Stimulated activated naive CD8-positive, alpha-beta T cell treated with anti-CD3 and anti-CD28 coated beads, Interleukin-15, Interleukin-2, amounts not matched to agents 100 ng/mL and 50 ng/mL, for 24 hours (primary cell): Measurements from ENCODE around the gene HOXC13.

Source experiments
- H3K27ac Mint-ChIP-seq: one replicate; pipeline ENCODE4 v1.8.0; 2021; ENCODE audit warnings: mild to moderate bottlenecking, mixed read lengths
- H3K27me3 Mint-ChIP-seq: one replicate; pipeline ENCODE4 v1.8.0; 2021; ENCODE audit warnings: mixed read lengths
- H3K36me3 Mint-ChIP-seq: one replicate; pipeline ENCODE4 v1.8.0; 2021; ENCODE audit warnings: low read depth, mixed read lengths
- H3K4me1 Mint-ChIP-seq: one replicate; pipeline ENCODE4 v1.8.0; 2021; ENCODE audit warnings: low read depth, mixed read lengths
- H3K4me3 Mint-ChIP-seq: one replicate; pipeline ENCODE4 v1.8.0; 2021; ENCODE audit warnings: mild to moderate bottlenecking, mixed read lengths
- H3K9me3 Mint-ChIP-seq: one replicate; pipeline ENCODE4 v1.8.0; 2021; ENCODE audit warnings: mixed read lengths

Gene HOXC13

DNA sequence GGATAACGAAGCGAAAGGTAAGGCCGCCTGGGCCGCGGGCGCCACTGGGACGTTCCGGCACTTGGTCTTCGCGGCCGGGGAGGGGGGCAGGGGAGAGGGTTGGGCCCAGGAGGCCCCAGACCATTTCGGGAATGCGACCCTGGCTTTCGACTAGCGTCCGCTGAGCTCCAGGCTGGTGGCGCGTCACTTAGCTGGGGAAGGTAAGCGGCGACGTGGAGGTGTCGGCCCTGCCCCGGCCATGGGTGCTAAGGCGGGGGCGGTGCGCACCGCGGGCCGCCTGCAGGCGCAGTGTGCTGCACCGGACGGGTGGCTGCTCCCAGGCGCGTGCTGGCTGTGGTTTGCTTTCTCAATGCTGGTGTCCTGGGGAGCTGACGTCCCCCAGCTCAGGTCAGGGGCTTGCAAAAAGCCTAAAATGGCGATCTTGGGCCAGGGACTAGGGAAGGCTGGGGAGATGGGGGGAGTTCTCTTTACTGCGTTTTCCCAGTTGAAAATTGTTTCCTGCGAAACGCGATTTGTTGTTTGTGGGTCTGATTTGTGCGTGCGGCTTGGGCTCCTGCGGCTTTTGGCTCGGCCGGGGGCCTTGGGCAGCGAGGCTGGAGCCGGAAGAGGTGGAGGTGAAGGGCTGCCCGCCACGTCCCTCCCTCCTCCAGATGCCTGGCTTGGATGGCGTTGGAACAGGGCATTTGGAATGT is 47.5 kb downstream of the HOXC13 start:
- H3K4me3 Mint-ChIP-seq: no peak overlapping the region
- no peaks in the 10 kb centered on the region for H3K36me3 Mint-ChIP-seq
- H3K27ac Mint-ChIP-seq: no peak overlapping the region
- no peaks in the 10 kb centered on the region for H3K9me3 Mint-ChIP-seq
- H3K4me1 Mint-ChIP-seq: peaks cover 33% of the 10 kb centered on the region
- H3K27me3 Mint-ChIP-seq: peaks cover 95% of the 10 kb centered on the region

DNA sequence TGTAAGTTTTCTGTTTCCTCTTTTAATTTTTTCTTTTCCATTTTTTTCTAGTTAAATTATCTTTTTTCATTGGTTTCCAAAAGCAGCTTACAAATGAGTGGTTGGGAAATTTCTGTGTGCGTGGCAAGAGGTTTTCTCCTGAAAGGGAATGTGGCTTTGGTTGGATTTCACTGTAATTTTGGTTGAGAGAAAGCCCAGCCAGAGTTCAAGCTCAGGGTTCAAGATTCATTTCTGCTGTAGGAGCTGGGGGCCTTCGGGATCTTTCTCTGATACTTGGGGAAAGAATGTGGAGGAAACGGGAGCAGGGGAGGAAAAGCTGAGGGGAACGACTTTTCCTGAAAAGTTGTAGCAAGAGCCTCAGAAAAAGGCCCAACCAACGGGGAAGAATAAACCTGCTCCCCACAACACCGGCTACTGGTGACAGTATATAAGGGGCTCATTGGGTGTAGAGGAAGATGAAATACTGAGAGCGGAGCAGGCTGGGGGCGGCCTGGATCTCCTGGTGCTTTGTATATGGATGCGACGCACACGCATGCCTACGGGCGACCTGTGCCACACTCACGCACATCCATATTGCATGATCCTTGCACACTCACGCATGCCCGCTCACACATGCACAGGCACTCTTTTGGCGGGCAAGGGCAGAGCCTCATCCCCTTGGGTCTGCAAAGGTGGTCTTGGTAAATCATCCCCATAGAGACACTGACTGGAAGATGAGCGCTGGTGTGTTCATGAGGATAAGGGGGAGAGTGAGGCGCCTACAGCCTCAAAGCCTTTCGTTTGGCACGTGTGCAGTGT is 48.3 kb downstream of the HOXC13 start:
- H3K9me3 Mint-ChIP-seq: no peaks in the 10 kb centered on the region
- peaks cover 95% of the 10 kb centered on the region for H3K27me3 Mint-ChIP-seq
- H3K4me3 Mint-ChIP-seq: no peak overlapping the region
- H3K27ac Mint-ChIP-seq: no peak overlapping the region
- H3K36me3 Mint-ChIP-seq: no peaks in the 10 kb centered on the region
- peaks cover 33% of the 10 kb centered on the region for H3K4me1 Mint-ChIP-seq

GRCh38 chr12:53987787-53988230 is 49.2 kb downstream of the HOXC13 start:
- Mint-ChIP-seq H3K27ac (no peak overlapping the region), H3K27me3 (peaks cover 93% of the 10 kb centered on the region), H3K9me3 (no peaks in the 10 kb centered on the region), H3K36me3 (no peaks in the 10 kb centered on the region), H3K4me3 (no peak overlapping the region), H3K4me1 (peaks cover 33% of the 10 kb centered on the region)

DNA sequence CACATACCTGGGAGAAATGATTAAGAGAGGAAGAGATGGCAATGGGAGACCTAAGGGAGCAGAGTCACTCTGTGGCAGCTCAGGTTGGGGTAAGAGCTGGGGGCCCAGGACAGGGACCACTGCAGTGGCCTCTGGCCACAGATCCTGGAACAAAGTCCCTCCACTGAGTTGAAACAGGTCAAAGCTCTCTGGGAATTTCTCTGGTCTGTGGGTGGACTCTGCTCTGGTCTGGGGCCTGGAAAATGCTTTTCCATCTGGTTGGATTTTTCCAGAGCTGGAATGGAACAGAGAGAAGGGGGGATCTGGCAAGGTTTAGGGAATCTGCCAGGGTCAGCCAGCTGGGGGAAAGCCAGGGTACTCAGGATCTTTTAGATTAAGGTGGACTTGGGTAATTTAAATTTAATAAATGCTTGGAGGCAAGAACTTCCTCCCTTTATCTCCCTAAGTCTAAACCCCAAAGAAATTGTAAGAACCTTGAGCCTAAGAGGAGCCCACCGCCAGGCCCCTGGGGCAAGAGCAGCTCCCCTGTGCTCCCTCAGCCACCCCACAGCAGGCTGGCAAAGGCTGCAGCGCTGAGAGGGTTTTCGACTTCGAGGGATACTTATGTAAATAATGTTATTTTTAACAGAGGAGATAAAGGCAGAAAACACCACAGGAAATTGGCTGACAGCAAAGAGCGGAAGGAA is 50.1 kb downstream of the HOXC13 start:
- Mint-ChIP-seq H3K9me3 (no peaks in the 10 kb centered on the region), H3K4me3 (no peak overlapping the region), H3K36me3 (no peaks in the 10 kb centered on the region), H3K27me3 (peaks cover 93% of the 10 kb centered on the region), H3K27ac (no peak overlapping the region), H3K4me1 (peaks cover 33% of the 10 kb centered on the region)

- H3K36me3 Mint-ChIP-seq: no peaks in the 10 kb centered on the region
- H3K4me1 Mint-ChIP-seq: peaks cover 38% of the 10 kb centered on the region
- H3K9me3 Mint-ChIP-seq: no peaks in the 10 kb centered on the region
- H3K27me3 Mint-ChIP-seq: peaks cover 96% of the 10 kb centered on the region
- H3K27ac Mint-ChIP-seq: no peak overlapping the region
- H3K4me3 Mint-ChIP-seq: no peak overlapping the region
Observed at GRCh38 chr12:53989227-53990113, 50.8 kb downstream of the HOXC13 start.

GRCh38 chr12:53990311-53991076 is 51.9 kb downstream of the HOXC13 start:
- Mint-ChIP-seq H3K36me3 (no peaks in the 10 kb centered on the region), H3K27ac (no peak overlapping the region), H3K4me1 (peaks cover 38% of the 10 kb centered on the region), H3K4me3 (no peak overlapping the region), H3K27me3 (peaks cover 96% of the 10 kb centered on the region), H3K9me3 (no peaks in the 10 kb centered on the region)

DNA sequence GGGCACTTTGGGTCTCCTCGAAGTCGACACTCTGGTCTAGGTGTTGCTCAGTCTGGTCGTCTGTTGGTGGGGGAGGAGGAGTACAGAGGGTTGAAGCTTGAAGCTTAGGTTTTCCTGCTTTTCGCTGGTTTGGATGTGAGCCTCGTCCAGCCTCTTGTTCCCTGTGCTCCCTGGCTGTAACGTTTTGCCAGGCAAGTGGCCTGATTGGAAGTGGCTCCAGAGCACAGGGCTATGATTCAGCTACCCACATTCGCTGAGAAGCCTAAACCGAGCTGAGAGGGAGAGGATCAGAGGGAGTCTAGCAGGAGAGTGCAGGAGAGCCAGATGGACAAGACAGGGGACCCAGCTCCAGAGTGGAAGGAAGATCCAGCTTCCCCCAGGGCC is 52.4 kb downstream of the HOXC13 start:
- Mint-ChIP-seq H3K9me3 (no peaks in the 10 kb centered on the region), H3K4me3 (no peak overlapping the region), H3K27ac (no peak overlapping the region), H3K36me3 (no peaks in the 10 kb centered on the region), H3K27me3 (peaks cover 98% of the 10 kb centered on the region), H3K4me1 (peaks cover 42% of the 10 kb centered on the region)

GRCh38 chr12:53992377-53992889 is 53.8 kb downstream of the HOXC13 start:
- no peak overlapping the region for H3K4me3 Mint-ChIP-seq
- H3K27me3 Mint-ChIP-seq: peaks cover 95% of the 10 kb centered on the region
- H3K36me3 Mint-ChIP-seq: no peaks in the 10 kb centered on the region
- H3K4me1 Mint-ChIP-seq: peaks cover 46% of the 10 kb centered on the region
- no peak overlapping the region for H3K27ac Mint-ChIP-seq
- no peaks in the 10 kb centered on the region for H3K9me3 Mint-ChIP-seq

GRCh38 chr12:53993162-53994008 is 54.8 kb downstream of the HOXC13 start:
- Mint-ChIP-seq H3K4me3 (peak overlapping the region; percentile 30), H3K9me3 (no peaks in the 10 kb centered on the region), H3K27me3 (peaks cover 95% of the 10 kb centered on the region), H3K36me3 (no peaks in the 10 kb centered on the region), H3K4me1 (peaks cover 50% of the 10 kb centered on the region), H3K27ac (no peak overlapping the region)

DNA sequence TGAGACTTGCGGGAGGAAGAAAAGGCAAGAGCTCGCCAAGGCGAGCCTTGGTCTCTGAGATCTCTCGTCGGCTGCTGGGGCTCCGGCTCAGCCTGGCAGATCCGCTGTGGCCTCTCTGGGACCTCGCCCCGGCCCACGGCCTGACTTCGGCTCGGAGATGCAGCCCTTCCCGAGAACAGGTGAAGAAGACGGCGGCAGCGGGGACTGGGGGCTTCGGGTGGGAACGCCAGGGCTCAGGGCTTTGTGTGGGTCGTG is 55.3 kb downstream of the HOXC13 start:
- peaks cover 95% of the 10 kb centered on the region for H3K27me3 Mint-ChIP-seq
- peak overlapping the region; percentile 30 for H3K4me3 Mint-ChIP-seq
- no peaks in the 10 kb centered on the region for H3K9me3 Mint-ChIP-seq
- no peak overlapping the region for H3K27ac Mint-ChIP-seq
- peaks cover 49% of the 10 kb centered on the region for H3K4me1 Mint-ChIP-seq
- no peaks in the 10 kb centered on the region for H3K36me3 Mint-ChIP-seq

- H3K27me3 Mint-ChIP-seq: peaks cover 95% of the 10 kb centered on the region
- no peak overlapping the region for H3K27ac Mint-ChIP-seq
- no peaks in the 10 kb centered on the region for H3K36me3 Mint-ChIP-seq
- no peaks in the 10 kb centered on the region for H3K9me3 Mint-ChIP-seq
- H3K4me3 Mint-ChIP-seq: peak overlapping the region; percentile 30
- peaks cover 46% of the 10 kb centered on the region for H3K4me1 Mint-ChIP-seq
Observed at GRCh38 chr12:53994264-53995001, 55.8 kb downstream of the HOXC13 start.

DNA sequence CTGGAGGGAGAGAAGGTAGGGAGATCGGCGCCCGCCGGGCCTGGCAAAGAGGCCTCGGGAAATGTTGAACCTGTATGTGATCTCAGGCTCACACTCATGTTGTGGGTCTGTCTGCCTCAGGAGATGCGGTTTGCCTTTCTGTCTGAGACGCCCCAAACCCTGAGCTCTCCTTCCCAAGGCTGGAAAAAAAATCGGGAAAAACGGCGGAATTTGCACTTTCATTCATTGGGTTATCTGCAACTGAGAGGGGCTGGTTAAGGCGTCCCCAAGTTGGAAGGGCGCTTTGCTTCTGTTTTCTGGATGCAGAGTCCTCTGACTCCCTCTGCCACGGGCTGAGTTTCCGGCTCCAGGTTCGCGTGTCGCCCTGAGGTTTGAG is 56.4 kb downstream of the HOXC13 start:
- H3K36me3 Mint-ChIP-seq: no peaks in the 10 kb centered on the region
- H3K27me3 Mint-ChIP-seq: peaks cover 94% of the 10 kb centered on the region
- H3K9me3 Mint-ChIP-seq: no peaks in the 10 kb centered on the region
- peak overlapping the region; percentile 76 for H3K4me3 Mint-ChIP-seq
- H3K27ac Mint-ChIP-seq: no peak overlapping the region
- H3K4me1 Mint-ChIP-seq: peaks cover 42% of the 10 kb centered on the region
